Neural progenitor cell (in vitro differentiated cells): ENCODE results near the gene MGAT3. TPM values are rescaled to one million over a fixed set of nuclear protein-coding genes. Genes with fewer than 3 reads are reported as not detected.

Experiments
- DNase-seq: peaks from one replicate; pipeline ENCODE4 v3.0.0-alpha.2; 2016; ENCODE audit warnings: low spot score
- H2AFZ ChIP-seq: fragments of 200-600 bp; sonication (generic); replicated peaks from 2 replicates; pipeline ENCODE4 v1.6.1; 2016; ENCODE audit warnings: antibody characterized with exemption
- H3F3A ChIP-seq: fragments of 200-600 bp; sonication (generic); 2 replicates; pipeline ENCODE4 v1.6.1; 2016; ENCODE audit warnings: antibody characterized with exemption, low read depth
- H3K27ac ChIP-seq: fragments of 200-600 bp; sonication (generic); 2 replicates; pipeline ENCODE4 v1.5.1; 2016; ENCODE audit warnings: mild to moderate bottlenecking
- H3K27me3 ChIP-seq: fragments of 200-600 bp; sonication (generic); 2 replicates; pipeline ENCODE4 v1.6.1; 2016; ENCODE audit warnings: mild to moderate bottlenecking, moderate library complexity
- H3K36me3 ChIP-seq: fragments of 200-600 bp; sonication (generic); 2 replicates; pipeline ENCODE4 v1.5.1; 2016
- H3K4me1 ChIP-seq: fragments of 200-600 bp; sonication (generic); 2 replicates; pipeline ENCODE4 v1.6.1; 2016; ENCODE audit warnings: mixed run types
- H3K4me2 ChIP-seq: fragments of 200-600 bp; sonication (generic); 2 replicates; pipeline ENCODE4 v1.6.1; 2016
- H3K4me3 ChIP-seq: fragments of 200-600 bp; sonication (generic); 2 replicates; pipeline ENCODE4 v1.5.1; 2016
- H3K79me2 ChIP-seq: fragments of 200-600 bp; sonication (generic); 2 replicates; pipeline ENCODE4 v1.6.1; 2016; ENCODE audit warnings: low read depth
- H3K9ac ChIP-seq: fragments of 200-600 bp; sonication (generic); 2 replicates; pipeline ENCODE4 v1.6.1; 2016
- H3K9me3 ChIP-seq: fragments of 200-600 bp; sonication (generic); 2 replicates; pipeline ENCODE4 v1.5.1; 2016; ENCODE audit warnings: low read depth
- H4K20me1 ChIP-seq: fragments of 200-600 bp; sonication (generic); 2 replicates; pipeline ENCODE4 v1.6.1; 2016; ENCODE audit warnings: low read depth
- H3K27ac Mint-ChIP-seq: 3 replicates; pipeline ENCODE4 v1.8.0; 2021; ENCODE audit warnings: mixed read lengths
- H3K27me3 Mint-ChIP-seq: 2 replicates; pipeline ENCODE4 v1.8.0; 2022; ENCODE audit warnings: low read depth, mild to moderate bottlenecking, inconsistent platforms, moderate library complexity, mixed read lengths; ENCODE audit not compliant: insufficient read depth
- H3K36me3 Mint-ChIP-seq: 3 replicates; pipeline ENCODE4 v1.8.0; 2021; ENCODE audit warnings: mixed read lengths
- H3K4me1 Mint-ChIP-seq: 3 replicates; pipeline ENCODE4 v1.8.0; 2021; ENCODE audit warnings: mixed read lengths
- H3K4me3 Mint-ChIP-seq: 3 replicates; pipeline ENCODE4 v1.8.0; 2021; ENCODE audit warnings: mild to moderate bottlenecking, moderate library complexity, mixed read lengths
- H3K9me3 Mint-ChIP-seq: 3 replicates; pipeline ENCODE4 v1.8.0; 2020; ENCODE audit warnings: mixed read lengths
- CTCF ChIP-seq: fragments of 200-600 bp; sonication (generic); IDR thresholded peaks from 2 replicates; pipeline ENCODE4 v1.5.1; 2017; ENCODE audit warnings: antibody characterized with exemption, mild to moderate bottlenecking
- EZH2 ChIP-seq: fragments of 200-600 bp; sonication (generic); IDR thresholded peaks from 2 replicates; pipeline ENCODE4 v1.6.1; 2017; ENCODE audit warnings: antibody characterized with exemption, mild to moderate bottlenecking, moderate library complexity
- EZH2phosphoT487 ChIP-seq: fragments of 200-600 bp; sonication (generic); IDR thresholded peaks from 2 replicates; pipeline ENCODE4 v1.6.1; 2017; ENCODE audit warnings: antibody characterized with exemption
- total RNA-seq: library from RNA; depleted of rRNA; stranded (reverse); fragments of >200 nt; gene quantifications from 2 replicates; pipeline ENCODE4 v1.2.3, GENCODE V29; 2015; ENCODE audit warnings: low replicate concordance

The MGAT3 gene
- total RNA-seq, 1 donor from 2014 or later, result 7.5 TPM

DNA sequence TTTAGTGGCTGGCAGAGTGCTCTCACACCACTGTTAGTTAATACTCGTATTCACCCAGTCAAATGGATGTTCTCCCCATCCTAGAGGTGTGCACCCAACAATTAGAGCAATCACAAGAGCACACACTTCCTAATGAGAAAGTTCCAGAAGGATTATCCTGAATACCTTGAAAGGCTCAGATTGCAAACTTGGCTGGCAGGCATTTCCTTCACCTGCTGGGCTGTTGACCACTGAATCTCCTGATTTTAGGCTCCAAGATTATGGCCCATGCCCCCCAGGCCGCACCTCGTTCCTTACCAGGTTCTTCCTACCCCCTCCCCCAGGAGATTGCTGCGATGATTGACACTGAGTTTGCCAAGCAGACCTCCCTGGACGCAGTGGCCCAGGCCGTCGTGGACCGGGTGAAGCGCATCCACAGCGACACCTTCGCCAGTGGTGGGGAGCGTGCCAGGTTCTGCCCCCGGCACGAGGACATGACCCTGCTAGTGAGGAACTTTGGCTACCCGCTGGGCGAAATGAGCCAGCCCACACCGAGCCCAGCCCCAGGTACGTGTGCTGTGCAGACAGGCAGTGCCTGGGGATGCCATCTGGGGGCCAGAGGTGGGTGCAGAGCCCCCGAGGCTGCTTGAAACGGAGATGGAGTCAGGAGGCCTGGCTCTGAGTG, 30.3 kb upstream of the MGAT3 start:
- no peak for DNase-seq
- peaks cover 17% of the 10 kb centered on the region for H3F3A ChIP-seq
- Mint-ChIP-seq H3K27ac (no peak overlapping the region), H3K27me3 (no peaks in the 10 kb centered on the region), H3K4me1 (peaks cover 15% of the 10 kb centered on the region), H3K4me3 (no peak overlapping the region), H3K36me3 (peaks cover 12% of the 10 kb centered on the region), H3K9me3 (no peaks in the 10 kb centered on the region)
- TF ChIP-seq EZH2, result no peak
- no peak for TF ChIP-seq CTCF
- no peak for TF ChIP-seq EZH2phosphoT487
- no peak overlapping the region for H3K9ac ChIP-seq
- peaks cover 11% of the 10 kb centered on the region for H4K20me1 ChIP-seq
- no peak overlapping the region for H3K4me3 ChIP-seq
- no peaks in the 10 kb centered on the region for H3K79me2 ChIP-seq
- H3K4me1 ChIP-seq, result peaks cover 16% of the 10 kb centered on the region
- no peak overlapping the region for H3K4me2 ChIP-seq
- no peaks in the 10 kb centered on the region for H3K9me3 ChIP-seq
- H3K27me3 ChIP-seq, result no peaks in the 10 kb centered on the region
- no peak overlapping the region for H2AFZ ChIP-seq
- H3K36me3 ChIP-seq, result no peaks in the 10 kb centered on the region
- H3K27ac ChIP-seq, result no peak overlapping the region

DNA sequence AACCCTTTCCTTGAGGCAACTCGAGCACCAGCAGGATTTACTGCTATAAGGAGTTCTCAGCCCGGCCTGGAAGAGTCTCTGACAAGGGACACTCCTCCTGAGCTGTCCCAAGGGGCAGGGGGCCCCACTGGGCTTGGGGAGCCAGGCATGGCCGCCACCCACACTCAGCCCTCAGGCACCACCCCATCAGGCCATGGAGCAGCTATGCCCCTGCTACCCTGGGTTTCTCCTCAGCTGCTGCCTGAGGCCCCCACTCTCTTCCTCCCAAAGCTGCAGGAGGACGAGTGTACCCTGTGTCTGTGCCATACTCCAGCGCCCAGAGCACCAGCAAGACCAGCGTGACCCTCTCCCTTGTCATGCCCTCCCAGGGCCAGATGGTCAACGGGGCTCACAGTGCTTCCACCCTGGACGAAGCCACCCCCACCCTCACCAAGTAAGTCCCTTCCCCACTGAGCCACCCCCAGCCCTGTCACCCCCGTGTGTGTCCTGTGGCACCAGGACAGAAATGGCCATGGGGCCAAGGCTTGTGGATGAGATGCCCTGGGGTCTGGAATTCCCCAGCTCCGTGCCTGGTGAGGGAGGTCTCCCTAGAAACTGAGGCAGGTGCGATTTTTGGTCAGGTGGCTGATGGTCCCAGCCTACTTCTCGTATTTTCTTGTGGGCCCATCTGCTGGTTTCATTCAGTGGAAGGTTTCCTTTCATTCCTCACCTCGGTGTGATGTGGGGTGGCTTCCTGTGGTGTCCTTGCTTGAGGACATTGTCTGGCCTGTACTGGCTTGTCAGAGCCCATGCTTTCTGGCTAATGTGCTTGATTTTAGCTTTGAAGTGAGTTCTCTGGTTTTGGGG, 28.8 kb upstream of the MGAT3 start:
- no peaks in the 10 kb centered on the region for H3K36me3 ChIP-seq
- peak overlapping the region; percentile 13 for H3K27ac ChIP-seq
- no peak for DNase-seq
- peak overlapping the region; percentile 19 for H3K4me2 ChIP-seq
- no peak overlapping the region for H3K4me3 Mint-ChIP-seq
- H3K27ac Mint-ChIP-seq, result no peak overlapping the region
- no peak overlapping the region for H3K9ac ChIP-seq
- H3K4me3 ChIP-seq, result no peak overlapping the region
- peaks cover 8% of the 10 kb centered on the region for H3K36me3 Mint-ChIP-seq
- H3K27me3 ChIP-seq, result no peaks in the 10 kb centered on the region
- H3K27me3 Mint-ChIP-seq, result no peaks in the 10 kb centered on the region
- H3F3A ChIP-seq, result peaks cover 17% of the 10 kb centered on the region
- H2AFZ ChIP-seq, result no peak overlapping the region
- no peak for TF ChIP-seq EZH2phosphoT487
- TF ChIP-seq CTCF, result peak; percentile 27
- TF ChIP-seq EZH2, result no peak
- H4K20me1 ChIP-seq, result peaks cover 11% of the 10 kb centered on the region
- H3K4me1 ChIP-seq, result peaks cover 16% of the 10 kb centered on the region
- H3K4me1 Mint-ChIP-seq, result peaks cover 16% of the 10 kb centered on the region
- no peaks in the 10 kb centered on the region for H3K9me3 ChIP-seq
- no peaks in the 10 kb centered on the region for H3K9me3 Mint-ChIP-seq
- no peaks in the 10 kb centered on the region for H3K79me2 ChIP-seq

GRCh38 chr22:39428597-39429071, 28.2 kb upstream of the MGAT3 start:
- Mint-ChIP-seq H3K27ac (no peak overlapping the region), H3K9me3 (no peaks in the 10 kb centered on the region), H3K36me3 (peaks cover 8% of the 10 kb centered on the region), H3K4me3 (no peak overlapping the region), H3K27me3 (no peaks in the 10 kb centered on the region), H3K4me1 (peaks cover 16% of the 10 kb centered on the region)
- no peak overlapping the region for H3K9ac ChIP-seq
- H2AFZ ChIP-seq, result no peak overlapping the region
- no peak overlapping the region for H3K27ac ChIP-seq
- H3K4me1 ChIP-seq, result peaks cover 16% of the 10 kb centered on the region
- H3K79me2 ChIP-seq, result no peaks in the 10 kb centered on the region
- no peaks in the 10 kb centered on the region for H3K27me3 ChIP-seq
- H3K4me3 ChIP-seq, result no peak overlapping the region
- no peak for TF ChIP-seq EZH2phosphoT487
- no peak for TF ChIP-seq CTCF
- TF ChIP-seq EZH2, result no peak
- peak overlapping the region; percentile 19 for H3K4me2 ChIP-seq
- no peaks in the 10 kb centered on the region for H3K36me3 ChIP-seq
- DNase-seq, result peak; percentile 85
- no peaks in the 10 kb centered on the region for H3K9me3 ChIP-seq
- H3F3A ChIP-seq, result peaks cover 17% of the 10 kb centered on the region
- peaks cover 11% of the 10 kb centered on the region for H4K20me1 ChIP-seq
